Pulmonary artery endothelial cell (primary cell): ENCODE results near the gene ECI1. TPM values are rescaled to one million over a fixed set of nuclear protein-coding genes. Genes with fewer than 3 reads are reported as not detected.
"Not testable (repeated sequence)": the region's sequence is repeated elsewhere in the genome, so short reads cannot be mapped to it uniquely, and the experiment has no call there.

Experiments used
- DNase-seq: peaks from one replicate; pipeline ENCODE4 v3.0.0-alpha.2; 2011; ENCODE audit warnings: low read depth, low spot score
- total RNA-seq: library from RNA; depleted of rRNA; stranded (reverse); fragments of >200 nt; gene quantifications from 2 replicates; pipeline ENCODE4 v1.2.3, GENCODE V29; 2014

Gene ECI1
- total RNA-seq, 1 donor from 2014 or later: 35.1 TPM

GRCh38 chr16:2211923-2212347 lies 39.5 kb downstream of the ECI1 start:
- no peak for DNase-seq

- no peak for DNase-seq
These were observed 40.7 kb downstream of the ECI1 start, which contains the start of gene BRICD5 for GRCh38 chr16:2210386-2211365. TSS of gene BRICD5 (minus strand) at chr16:2210863. CDS start at chr16:2210833, 30 bp downstream.

GRCh38 chr16:2210009-2210332 lies 41.4 kb downstream of the ECI1 start:
- no peak for DNase-seq

- DNase-seq: no peak
These were observed 42.0 kb downstream of the ECI1 start for GRCh38 chr16:2209258-2210008.

- DNase-seq: no peak
These were observed 42.6 kb downstream of the ECI1 start for GRCh38 chr16:2208772-2209171.

GRCh38 chr16:2208308-2208707 lies 43.1 kb downstream of the ECI1 start:
- no peak for DNase-seq

- DNase-seq: no peak
These were observed 43.5 kb downstream of the ECI1 start for GRCh38 chr16:2207872-2208271.

- DNase-seq: no peak
These were observed 44.5 kb downstream of the ECI1 start for GRCh38 chr16:2206780-2207433.

- no peak for DNase-seq
These were observed 45.0 kb downstream of the ECI1 start for GRCh38 chr16:2206420-2206779.

GRCh38 chr16:2205967-2206313 lies 45.4 kb downstream of the ECI1 start:
- no peak for DNase-seq

GRCh38 chr16:2205104-2205966 lies 46.1 kb downstream of the ECI1 start, which contains the start of gene MLST8:
TSS of gene MLST8 (plus strand) at chr16:2205454. CDS start at chr16:2206086, 632 bp downstream.
- DNase-seq: peak; percentile 54

GRCh38 chr16:2204416-2205103 lies 46.8 kb downstream of the ECI1 start:
- DNase-seq: no peak

GRCh38 chr16:2203119-2203688 lies 48.2 kb downstream of the ECI1 start:
- DNase-seq: not testable (repeated sequence)

GRCh38 chr16:2200313-2200712 lies 51.1 kb downstream of the ECI1 start:
- DNase-seq: no peak

- DNase-seq: no peak
These were observed 51.7 kb downstream of the ECI1 start for GRCh38 chr16:2199621-2200139.

GRCh38 chr16:2199095-2199494 lies 52.3 kb downstream of the ECI1 start:
- DNase-seq: no peak

GRCh38 chr16:2198283-2198682 lies 53.1 kb downstream of the ECI1 start:
- no peak for DNase-seq

- DNase-seq: no peak
These were observed 53.6 kb downstream of the ECI1 start for GRCh38 chr16:2197765-2198164.

GRCh38 chr16:2196981-2197511 lies 54.3 kb downstream of the ECI1 start:
- no peak for DNase-seq
